GM21381 (cell line): Measurements from ENCODE around the gene CDHR2.

Experiments
- ATAC-seq: cut with Tn5 transposase; IDR thresholded peaks from one replicate; pipeline ENCODE4 v1.9.1; 2021; ENCODE audit warnings: mild to moderate bottlenecking, moderate library complexity; ENCODE audit not compliant: unreplicated experiment

Gene CDHR2

GRCh38 chr5:176612008-176612407, 62.9 kb downstream of the CDHR2 start:
- no peak for ATAC-seq

- no peak for ATAC-seq
Measured at GRCh38 chr5:176612855-176613254, 63.7 kb downstream of the CDHR2 start.

- no peak for ATAC-seq
Measured at GRCh38 chr5:176614805-176615478, 65.8 kb downstream of the CDHR2 start.

- ATAC-seq: no peak
Measured at GRCh38 chr5:176616511-176616910, 67.4 kb downstream of the CDHR2 start.

GRCh38 chr5:176618783-176619182, 69.6 kb downstream of the CDHR2 start:
- ATAC-seq: no peak

- ATAC-seq: peak; percentile 79
Measured at GRCh38 chr5:176619203-176619568, 70.0 kb downstream of the CDHR2 start.

GRCh38 chr5:176619569-176620332, 70.6 kb downstream of the CDHR2 start:
- no peak for ATAC-seq

GRCh38 chr5:176620333-176620981, 71.3 kb downstream of the CDHR2 start:
- no peak for ATAC-seq

- ATAC-seq: no peak
Measured at GRCh38 chr5:176621661-176622079, 72.5 kb downstream of the CDHR2 start.

GRCh38 chr5:176624142-176624541, 75.0 kb downstream of the CDHR2 start:
- ATAC-seq: no peak

- ATAC-seq: no peak
Measured at GRCh38 chr5:176624938-176625337, 75.8 kb downstream of the CDHR2 start.

- ATAC-seq: no peak
Measured at GRCh38 chr5:176625512-176625911, 76.4 kb downstream of the CDHR2 start.

- no peak for ATAC-seq
Measured at GRCh38 chr5:176625966-176626875, 77.1 kb downstream of the CDHR2 start.

- no peak for ATAC-seq
Measured at GRCh38 chr5:176626876-176627236, 77.7 kb downstream of the CDHR2 start.

- ATAC-seq: no peak
Measured at GRCh38 chr5:176627582-176627981, 78.4 kb downstream of the CDHR2 start.

GRCh38 chr5:176628406-176629228, 79.5 kb downstream of the CDHR2 start:
- ATAC-seq: no peak

GRCh38 chr5:176629317-176629852, 80.2 kb downstream of the CDHR2 start:
- no peak for ATAC-seq

- no peak for ATAC-seq
Measured at GRCh38 chr5:176629853-176630680, 80.9 kb downstream of the CDHR2 start, which contains the start of the genes EIF4E1B and SNCB. Gene EIF4E1B (plus strand): TSS chr5:176630675. CDS start chr5:176642788, 12,113 bp downstream. Gene SNCB (minus strand): TSS chr5:176630534. CDS start chr5:176629654, 880 bp downstream.
